SHP77 treated with DMSO at 0.1 percent for 48 hours (cell line): ENCODE data around the gene RGMA.
A peak's percentile ranks its signal among the peaks of the same experiment; 100 is the strongest.
"Not testable (repeated sequence)": the region's sequence is repeated elsewhere in the genome, so short reads cannot be mapped to it uniquely, and the experiment has no call there.

Experiments used
- DNase-seq: peaks from one replicate; lab custom pipeline; 2025; lab: John Stamatoyannopoulos, UW

RGMA gene

GRCh38 chr15:93034512-93034911 lies 54.5 kb downstream of the RGMA start:
- no peak for DNase-seq

- DNase-seq: no peak
Observed at GRCh38 chr15:93033434-93034045, 55.5 kb downstream of the RGMA start.

GRCh38 chr15:93032515-93033206 lies 56.4 kb downstream of the RGMA start:
- DNase-seq: not testable (repeated sequence)

GRCh38 chr15:93031557-93032384 lies 57.2 kb downstream of the RGMA start:
- DNase-seq: not testable (repeated sequence)

- DNase-seq: no peak
Observed at GRCh38 chr15:93031103-93031464, 57.9 kb downstream of the RGMA start.

GRCh38 chr15:93030430-93031102 lies 58.4 kb downstream of the RGMA start:
- peak; percentile 33 for DNase-seq

GRCh38 chr15:93029836-93030429 lies 59.1 kb downstream of the RGMA start:
- no peak for DNase-seq

- no peak for DNase-seq
Observed at GRCh38 chr15:93029214-93029835, 59.7 kb downstream of the RGMA start.

GRCh38 chr15:93028632-93029213 lies 60.3 kb downstream of the RGMA start:
- DNase-seq: no peak

- no peak for DNase-seq
Observed at GRCh38 chr15:93028111-93028631, 60.8 kb downstream of the RGMA start.

- DNase-seq: no peak
Observed at GRCh38 chr15:93027413-93027812, 61.6 kb downstream of the RGMA start.

- no peak for DNase-seq
Observed at GRCh38 chr15:93026380-93026817, 62.6 kb downstream of the RGMA start.

GRCh38 chr15:93025625-93025982 lies 63.4 kb downstream of the RGMA start:
- no peak for DNase-seq

GRCh38 chr15:93024716-93025624 lies 64.0 kb downstream of the RGMA start:
- DNase-seq: no peak

- no peak for DNase-seq
Observed at GRCh38 chr15:93024293-93024692, 64.7 kb downstream of the RGMA start.

- DNase-seq: no peak
Observed at GRCh38 chr15:93020976-93021772, 67.8 kb downstream of the RGMA start.

GRCh38 chr15:93019971-93020370 lies 69.0 kb downstream of the RGMA start:
- no peak for DNase-seq

GRCh38 chr15:93019090-93019489 lies 69.9 kb downstream of the RGMA start:
- no peak for DNase-seq

GRCh38 chr15:93018574-93018973 lies 70.4 kb downstream of the RGMA start:
- no peak for DNase-seq
